Small intestine (tissue), 7 donors: Measurements from ENCODE around the gene NLRP13. TPM values are rescaled to one million over a fixed set of nuclear protein-coding genes. Genes with fewer than 3 reads are reported as not detected.

Experiments used
- DNase-seq, 2 donors: peaks; one replicate each; pipeline versions ENCODE4 v3.0.0 to v3.0.0-alpha.2; 2013
- FAIRE-seq: peaks from 2 replicates; lab custom pipeline; 2012; peaks lifted over from hg19 to GRCh38; lab: Jason Lieb, UNC
- H3K27ac ChIP-seq, 3 donors: one replicate each; pipeline ENCODE4 v1.5.1; 2013; ENCODE audit warnings: low read length in 2 of 3, mild to moderate bottlenecking in 2 of 3, control low read depth in 1 of 3, inconsistent platforms in 1 of 3, low read depth in 1 of 3, moderate library complexity in 1 of 3
- H3K27me3 ChIP-seq, 3 donors: one replicate each; pipeline ENCODE4 v1.6.1; 2013; ENCODE audit warnings: low read length in 3 of 3, inconsistent platforms in 1 of 3; ENCODE audit not compliant: control insufficient read depth in 3 of 3, insufficient read depth in 3 of 3
- H3K36me3 ChIP-seq, 3 donors: one replicate each; pipeline ENCODE4 v1.6.1; 2013; ENCODE audit warnings: low read length in 3 of 3, inconsistent platforms in 1 of 3, low read depth in 1 of 3, mild to moderate bottlenecking in 1 of 3, moderate library complexity in 1 of 3; ENCODE audit not compliant: control insufficient read depth in 3 of 3, insufficient read depth in 2 of 3
- H3K4me1 ChIP-seq, 3 donors: one replicate each; pipeline ENCODE4 v1.6.1; 2013; ENCODE audit warnings: low read length in 2 of 3, inconsistent platforms in 1 of 3, low read depth in 1 of 3, mild to moderate bottlenecking in 1 of 3, moderate library complexity in 1 of 3; ENCODE audit not compliant: control insufficient read depth in 3 of 3, insufficient read depth in 2 of 3
- H3K4me3 ChIP-seq, 3 donors: one replicate each; pipeline ENCODE4 v1.5.1; 2013; ENCODE audit warnings: low read length in 3 of 3, control low read depth in 1 of 3, inconsistent platforms in 1 of 3, low read depth in 1 of 3, mild to moderate bottlenecking in 1 of 3, moderate library complexity in 1 of 3
- H3K9me3 ChIP-seq, 2 donors: one replicate each; pipeline ENCODE4 v1.6.1; 2013; ENCODE audit warnings: low read depth in 1 of 2, low read length in 1 of 2; ENCODE audit not compliant: control insufficient read depth in 2 of 2, insufficient read depth in 1 of 2
- WGBS, 3 donors: extraction: QIAGEN DNeasy Blood & Tissue Kit; methylation state at CpG; one replicate each; pipeline ENCODE4 v1.1.7; 2013; 5-methylcytosine and 5-hydroxymethylcytosine counted together
- polyA plus RNA-seq, 4 donors: library from polyadenylated mRNA; stranded (reverse) in 3 of 4; unstranded in 1 of 4; fragments of 200-250 nt in 3 of 4; fragments of 120-200 nt in 1 of 4; gene quantifications; one replicate each; pipeline versions ENCODE4 v1.2.1 to v1.2.3, GENCODE V29; 2013
- donor health status: healthy with polysubstance abuse.
- donor health status: control.
- donor health status: control.
- donor health status: Bipolar disorder and iron deficiency.
- donor health status: healthy.

Gene NLRP13
- polyA plus RNA-seq, 4 donors, result not detected

- Histone ChIP-seq H3K4me3 (no peak overlapping the region), H3K36me3 (no peaks in the 10 kb centered on the region), H3K27ac (no peak overlapping the region), H3K4me1 (no peaks in the 10 kb centered on the region), H3K9me3 (peaks cover 0 to 14% of the 10 kb centered on the region in 2 donors), H3K27me3 (no peaks in the 10 kb centered on the region)
- FAIRE-seq, result no peak
- DNase-seq, result peak in 1 of 2 donors; percentile 3
- 40 to 47% (median 43%) methylated on average over 9 of the region's 9 CpGs for WGBS, 3 donors
Observed at GRCh38 chr19:55913643-55914268, 18.4 kb downstream of the NLRP13 start.

GRCh38 chr19:55912916-55913315, 19.2 kb downstream of the NLRP13 start:
- no peak overlapping the region for H3K4me3 ChIP-seq
- peaks cover 0 to 14% of the 10 kb centered on the region in 2 donors for H3K9me3 ChIP-seq
- H3K36me3 ChIP-seq, result no peaks in the 10 kb centered on the region
- H3K27me3 ChIP-seq, result no peaks in the 10 kb centered on the region
- H3K27ac ChIP-seq, result no peak overlapping the region
- DNase-seq, result no peak
- 84 to 89% (median 86%) methylated on average over 7 of the region's 7 CpGs for WGBS, 3 donors
- no peak for FAIRE-seq
- H3K4me1 ChIP-seq, result no peaks in the 10 kb centered on the region

GRCh38 chr19:55909801-55910200, 22.3 kb downstream of the NLRP13 start:
- Histone ChIP-seq H3K4me3 (no peak overlapping the region), H3K27me3 (no peaks in the 10 kb centered on the region), H3K27ac (no peak overlapping the region), H3K9me3 (peaks cover 0 to 25% of the 10 kb centered on the region in 2 donors), H3K36me3 (no peaks in the 10 kb centered on the region), H3K4me1 (no peaks in the 10 kb centered on the region)
- whole genome bisulfite sequencing, 3 donors, result 18 to 40% (median 24%) methylated on average over 2 of the region's 2 CpGs
- DNase-seq (no peak), FAIRE-seq (no peak)

- peaks cover 0 to 23% of the 10 kb centered on the region in 2 donors for H3K9me3 ChIP-seq
- H3K36me3 ChIP-seq, result no peaks in the 10 kb centered on the region
- H3K4me3 ChIP-seq, result no peak overlapping the region
- no peak for DNase-seq
- 80 to 84% (median 83%) methylated on average over 3 of the region's 3 CpGs for WGBS, 3 donors
- no peaks in the 10 kb centered on the region for H3K27me3 ChIP-seq
- no peak overlapping the region for H3K27ac ChIP-seq
- H3K4me1 ChIP-seq, result no peaks in the 10 kb centered on the region
- FAIRE-seq, result no peak
Observed at GRCh38 chr19:55907746-55908145, 24.4 kb downstream of the NLRP13 start.

- Histone ChIP-seq H3K9me3 (peaks cover 0 to 23% of the 10 kb centered on the region in 2 donors), H3K27me3 (no peaks in the 10 kb centered on the region), H3K36me3 (no peaks in the 10 kb centered on the region), H3K27ac (no peak overlapping the region), H3K4me3 (no peak overlapping the region), H3K4me1 (no peaks in the 10 kb centered on the region)
- no peak for FAIRE-seq
- WGBS, 3 donors, result 70 to 84% (median 78%) methylated on average over 7 of the region's 7 CpGs
- DNase-seq, result no peak
Observed at GRCh38 chr19:55907286-55907685, 24.9 kb downstream of the NLRP13 start.

GRCh38 chr19:55902080-55902751, 29.9 kb downstream of the NLRP13 start:
- Histone ChIP-seq H3K27me3 (no peaks in the 10 kb centered on the region), H3K9me3 (peaks cover 0 to 16% of the 10 kb centered on the region in 2 donors), H3K36me3 (no peaks in the 10 kb centered on the region), H3K4me3 (no peak overlapping the region), H3K4me1 (no peaks in the 10 kb centered on the region), H3K27ac (no peak overlapping the region)
- FAIRE-seq (no peak), DNase-seq (no peak)
- WGBS, 3 donors, result 71 to 76% (median 74%) methylated on average over 9 of the region's 9 CpGs

- H3K27me3 ChIP-seq, result no peaks in the 10 kb centered on the region
- DNase-seq (no peak), FAIRE-seq (no peak)
- 67 to 84% (median 76%) methylated on average over 13 of the region's 13 CpGs for WGBS, 3 donors
- H3K4me3 ChIP-seq, result no peak overlapping the region
- H3K36me3 ChIP-seq, result no peaks in the 10 kb centered on the region
- no peaks in the 10 kb centered on the region for H3K4me1 ChIP-seq
- H3K27ac ChIP-seq, result no peak overlapping the region
- peaks cover 0 to 16% of the 10 kb centered on the region in 2 donors for H3K9me3 ChIP-seq
Observed at GRCh38 chr19:55901369-55902079, 30.6 kb downstream of the NLRP13 start.

GRCh38 chr19:55898911-55899310, 33.2 kb downstream of the NLRP13 start:
- WGBS, 3 donors, result 69 to 80% (median 70%) methylated on average over 12 of the region's 12 CpGs
- no peak for FAIRE-seq

More at GRCh38 chr19:55898911-55899310, 33.2 kb downstream of the NLRP13 start:
- no peaks in the 10 kb centered on the region for H3K36me3 ChIP-seq
- no peak for DNase-seq
- H3K27me3 ChIP-seq, result peaks cover 0 to 3% (median 0%) of the 10 kb centered on the region in 3 donors
- H3K4me1 ChIP-seq, result no peaks in the 10 kb centered on the region
- no peak overlapping the region for H3K27ac ChIP-seq
- peaks cover 0 to 12% of the 10 kb centered on the region in 2 donors for H3K9me3 ChIP-seq
- no peak overlapping the region for H3K4me3 ChIP-seq
